Activated T-cell treated with anti-CD3 and anti-CD28 coated beads, Interleukin-2, amount 50 U/mL, for 1 hour (primary cell): ENCODE results near the gene TST.

Experiments
- DNase-seq: peaks from one replicate; pipeline ENCODE4 v3.0.0-alpha.2; 2020

TST gene

GRCh38 chr22:37019309-37020191, at the start of gene TST, which contains the start of gene MPST:
Gene TST, minus strand, starts transcription at chr22:37019447. Its CDS starts 715 bp downstream, at chr22:37018732.
Gene MPST, plus strand, starts transcription at chr22:37019742. Its CDS starts 95 bp downstream, at chr22:37019837.
- peak; percentile 60 for DNase-seq

GRCh38 chr22:37068859-37069258, 49.6 kb upstream of the TST start:
- DNase-seq, result no peak

GRCh38 chr22:37067428-37067827, 48.2 kb upstream of the TST start:
- DNase-seq, result no peak

GRCh38 chr22:37065961-37066360, 46.7 kb upstream of the TST start:
- DNase-seq, result no peak

- DNase-seq, result no peak
These were observed 45.9 kb upstream of the TST start for GRCh38 chr22:37065180-37065579.

- no peak for DNase-seq
These were observed 45.3 kb upstream of the TST start for GRCh38 chr22:37064553-37064952.

- DNase-seq, result no peak
These were observed 44.5 kb upstream of the TST start for GRCh38 chr22:37063431-37064420.

- no peak for DNase-seq
These were observed 43.6 kb upstream of the TST start for GRCh38 chr22:37062702-37063381.

GRCh38 chr22:37062376-37062675, 43.1 kb upstream of the TST start:
- no peak for DNase-seq

GRCh38 chr22:37061611-37062375, 42.5 kb upstream of the TST start:
- DNase-seq, result no peak

- DNase-seq, result no peak
These were observed 41.8 kb upstream of the TST start for GRCh38 chr22:37060801-37061610.

GRCh38 chr22:37059876-37060449, 40.7 kb upstream of the TST start:
- DNase-seq, result no peak

GRCh38 chr22:37058917-37059701, 39.9 kb upstream of the TST start:
- no peak for DNase-seq

GRCh38 chr22:37057796-37058510, 38.7 kb upstream of the TST start:
- no peak for DNase-seq

GRCh38 chr22:37057226-37057625, 38.0 kb upstream of the TST start:
- no peak for DNase-seq

- no peak for DNase-seq
These were observed 37.0 kb upstream of the TST start for GRCh38 chr22:37056246-37056645.

- no peak for DNase-seq
These were observed 35.5 kb upstream of the TST start for GRCh38 chr22:37054600-37055365.

- DNase-seq, result no peak
These were observed 34.8 kb upstream of the TST start for GRCh38 chr22:37054056-37054395.
